B cell (primary cell): ENCODE data around the gene BICDL1. TPM values are rescaled to one million over a fixed set of nuclear protein-coding genes. Genes with fewer than 3 reads are reported as not detected.
"Not testable (repeated sequence)": the region's sequence is repeated elsewhere in the genome, so short reads cannot be mapped to it uniquely, and the experiment has no call there.

ENCODE experiments used
- ATAC-seq: fragments of 200-7000 bp; cut with Tn5 transposase; one replicate; pipeline ENCODE4 v1.10.0; 2021; ENCODE audit warnings: low read depth, mild to moderate bottlenecking, moderate number of reproducible peaks, moderate library complexity
- CTCF ChIA-PET: fragments of 350-600 bp; sonication (Branson Sonifier 250); formaldehyde crosslinking; loops from one replicate; lab custom pipeline; 2021; ENCODE audit warnings: antibody characterized with exemption, inconsistent platforms; lab: Charles Lee
- POLR2A ChIA-PET: fragments of 350-600 bp; sonication (Branson Sonifier 250); formaldehyde crosslinking; loops from one replicate; lab custom pipeline; 2021; ENCODE audit warnings: antibody characterized with exemption; lab: Charles Lee
- DNase-seq: peaks from one replicate; pipeline ENCODE4 v3.0.0; 2013
- H2AFZ ChIP-seq: 2 replicates; pipeline ENCODE4 v1.6.1; 2012; ENCODE audit warnings: mild to moderate bottlenecking, low read depth, low read length; ENCODE audit not compliant: insufficient read depth, poor library complexity, severe bottlenecking
- H3K27ac ChIP-seq, 2 donors: 1 replicate in 1 of 2; 2 replicates in 1 of 2; pipeline ENCODE4 v1.5.1; 2012 to 2013; ENCODE audit warnings: low read length in 2 of 2, mild to moderate bottlenecking in 2 of 2, moderate library complexity in 1 of 2
- H3K27me3 ChIP-seq, 4 experiments: fragments of 200-600 bp in 1 of 4; sonication (generic) in 1 of 4; replicated peaks in 1 of 4; 1 replicate in 2 of 4; 2 replicates in 2 of 4; pipeline versions ENCODE4 v1.6.1 to v1.7.0; 2013 to 2016; ENCODE audit warnings: low read length in 3 of 4, mild to moderate bottlenecking in 2 of 4, mixed read lengths in 1 of 4, moderate library complexity in 1 of 4; ENCODE audit not compliant: insufficient read depth in 4 of 4, control insufficient read depth in 3 of 4; ENCODE audit errors: control extremely low read depth in 1 of 4
- H3K36me3 ChIP-seq, 2 experiments: replicated peaks in 1 of 2; 1 replicate in 1 of 2; 2 replicates in 1 of 2; pipeline versions ENCODE4 v1.6.1 to v1.7.1; 2013; ENCODE audit warnings: low read length in 1 of 2; ENCODE audit not compliant: insufficient read depth in 2 of 2, control insufficient read depth in 1 of 2; ENCODE audit errors: control extremely low read depth in 1 of 2, extremely low read depth in 1 of 2
- H3K4me1 ChIP-seq, 2 donors: fragments of 200-600 bp in 1 of 2; sonication (generic) in 1 of 2; 1 replicate in 1 of 2; 2 replicates in 1 of 2; pipeline versions ENCODE4 v1.5.1 to v1.6.1; 2013 to 2017; ENCODE audit warnings: low read length in 2 of 2; ENCODE audit not compliant: control insufficient read depth in 2 of 2, insufficient read depth in 2 of 2
- H3K4me2 ChIP-seq: replicated peaks from 2 replicates; pipeline ENCODE3; 2012; ENCODE audit warnings: mild to moderate bottlenecking, low read depth, low read length; ENCODE audit not compliant: poor library complexity, severe bottlenecking
- H3K4me3 ChIP-seq, 5 experiments: fragments of 200-600 bp in 1 of 5; sonication (generic) in 1 of 5; 1 replicate in 3 of 5; 2 replicates in 2 of 5; pipeline versions ENCODE4 v1.5.1 to v1.7.0; 2011 to 2016; ENCODE audit warnings: low read length in 4 of 5, mild to moderate bottlenecking in 4 of 5, low read depth in 2 of 5, control low read depth in 1 of 5, moderate library complexity in 1 of 5; ENCODE audit not compliant: insufficient read depth in 1 of 5; ENCODE audit errors: control extremely low read depth in 1 of 5, extremely low read depth in 1 of 5
- H3K79me2 ChIP-seq: fragments of 200-600 bp; sonication (generic); one replicate; pipeline ENCODE4 v1.6.0; 2016; ENCODE audit warnings: low read length; ENCODE audit not compliant: control insufficient read depth, insufficient read depth
- H3K9ac ChIP-seq: fragments of 200-600 bp; sonication (generic); 2 replicates; pipeline ENCODE4 v1.6.1; 2017; ENCODE audit warnings: mild to moderate bottlenecking, low read length, moderate library complexity
- H3K9me3 ChIP-seq, 3 donors: one replicate each; pipeline versions ENCODE4 v1.6.1 to v1.7.1; 2013; ENCODE audit warnings: low read length in 2 of 3; ENCODE audit not compliant: control insufficient read depth in 2 of 3, insufficient read depth in 1 of 3; ENCODE audit errors: control extremely low read depth in 1 of 3
- H4K20me1 ChIP-seq: 2 replicates; pipeline ENCODE4 v1.6.0; 2012; ENCODE audit warnings: mild to moderate bottlenecking, low read length; ENCODE audit not compliant: insufficient read depth, control insufficient read depth, poor library complexity, severe bottlenecking
- H3K27ac Mint-ChIP-seq: one replicate; pipeline ENCODE4 v1.8.0; 2021; ENCODE audit warnings: mixed read lengths
- H3K27me3 Mint-ChIP-seq: one replicate; pipeline ENCODE4 v1.8.0; 2021; ENCODE audit warnings: mixed read lengths
- H3K4me1 Mint-ChIP-seq: one replicate; pipeline ENCODE4 v1.8.0; 2021; ENCODE audit warnings: mixed read lengths
- H3K4me3 Mint-ChIP-seq: one replicate; pipeline ENCODE4 v1.8.0; 2021; ENCODE audit warnings: mixed read lengths
- H3K9me3 Mint-ChIP-seq: one replicate; pipeline ENCODE4 v1.8.0; 2022; ENCODE audit warnings: mixed read lengths; ENCODE audit not compliant: insufficient read depth
- CTCF ChIP-seq: fragments of 200-600 bp; IDR thresholded peaks from one replicate; pipeline ENCODE4 v1.8.0; 2022; ENCODE audit warnings: antibody characterized with exemption, mild to moderate bottlenecking
- EZH2 ChIP-seq: IDR thresholded peaks from 2 replicates; pipeline ENCODE4 v1.6.1; 2012; ENCODE audit warnings: borderline replicate concordance, low read depth, mild to moderate bottlenecking, moderate library complexity, low read length; ENCODE audit not compliant: insufficient read depth, poor library complexity, severe bottlenecking
- WGBS: methylation state at CpG from one replicate; pipeline ENCODE4 v1.1.5; 2013; ENCODE audit warnings: missing lambda C conversion rate; ENCODE audit not compliant: insufficient coverage; 5-methylcytosine and 5-hydroxymethylcytosine counted together
- intact Hi-C: fragments of 100-400 bp; cut with micrococcal nuclease; formaldehyde crosslinking; loops from one replicate; pipeline ENCODE4 v1.10.0; 2022
- polyA plus RNA-seq: library from polyadenylated mRNA; depleted of rRNA; stranded (reverse); fragments of >200 nt; gene quantifications from 2 replicates; pipeline ENCODE4 v1.2.3, GENCODE V29; 2012
- total RNA-seq, 2 donors: library from RNA; stranded (reverse); fragments of 120-200 nt in 1 of 2; gene quantifications; 1 replicate in 1 of 2; 2 replicates in 1 of 2; pipeline versions ENCODE4 v1.2.3 to v1.2.4, GENCODE V29; 2013 to 2022

BICDL1 gene
- total and polyA plus RNA-seq, 2 donors (not counting 1 experiment from before 2014, with no cell fraction given) = 15.6 to 41.5 TPM

GRCh38 chr12:120045367-120045766 is 56.3 kb downstream of the BICDL1 start:
- DNase-seq, ATAC-seq, H3K36me3 ChIP-seq, H3K79me2 ChIP-seq, H3K4me1 ChIP-seq, CTCF ChIA-PET, H3K27ac ChIP-seq, H3K4me2 ChIP-seq, H3K4me3 Mint-ChIP-seq, intact Hi-C loops, H3K27ac Mint-ChIP-seq, H3K27me3 Mint-ChIP-seq, H3K9me3 ChIP-seq, H2AFZ ChIP-seq, H3K27me3 ChIP-seq, H4K20me1 ChIP-seq, POLR2A ChIA-PET, H3K4me1 Mint-ChIP-seq, H3K9me3 Mint-ChIP-seq, H3K4me3 ChIP-seq, H3K9ac ChIP-seq: not testable (repeated sequence)
- no CpG with 5 or more reads among the region's 5 CpGs for WGBS

GRCh38 chr12:120047072-120047471 is 58.0 kb downstream of the BICDL1 start:
- Histone ChIP-seq H3K9me3 (no peaks in the 10 kb centered on the region), H3K9ac (no peak overlapping the region), H3K4me3 (no peak overlapping the region), H3K4me2 (no peak overlapping the region), H2AFZ (no peak overlapping the region), H3K4me1 (no peaks in the 10 kb centered on the region), H3K27me3 (no peaks in the 10 kb centered on the region), H3K79me2 (no peaks in the 10 kb centered on the region), H3K36me3 (no peaks in the 10 kb centered on the region), H4K20me1 (no peaks in the 10 kb centered on the region), H3K27ac (no peak overlapping the region)
- intact Hi-C loops = no loop called here
- ATAC-seq = no peak
- no peak for DNase-seq
- ChIA-PET POLR2A (no interaction called here), CTCF (no interaction called here)
- Mint-ChIP-seq H3K9me3 (no peaks in the 10 kb centered on the region), H3K4me3 (no peak overlapping the region), H3K27ac (no peak overlapping the region), H3K27me3 (no peaks in the 10 kb centered on the region), H3K4me1 (no peaks in the 10 kb centered on the region)
- WGBS = no CpG with 5 or more reads among the region's 1 CpG
- TF ChIP-seq CTCF (no peak), EZH2 (no peak)
